HG02938 (cell line): Measurements from ENCODE around the gene COQ4.
"Not testable (repeated sequence)": the region's sequence is repeated elsewhere in the genome, so short reads cannot be mapped to it uniquely, and the experiment has no call there.

Experiments used
- ATAC-seq: cut with Tn5 transposase; IDR thresholded peaks from one replicate; pipeline ENCODE4 v1.9.1; 2021; ENCODE audit warnings: mild to moderate bottlenecking, moderate library complexity; ENCODE audit not compliant: unreplicated experiment

Gene COQ4

GRCh38 chr9:128298535-128299482 is 23.8 kb upstream of the COQ4 start:
- ATAC-seq: no peak

GRCh38 chr9:128304136-128304970 is 18.3 kb upstream of the COQ4 start:
- ATAC-seq: no peak

GRCh38 chr9:128304971-128305288 is 17.7 kb upstream of the COQ4 start:
- ATAC-seq: no peak

GRCh38 chr9:128309551-128309950 is 13.1 kb upstream of the COQ4 start:
- ATAC-seq: no peak

GRCh38 chr9:128310461-128310860 is 12.2 kb upstream of the COQ4 start:
- ATAC-seq: no peak

- ATAC-seq: no peak
Measured at GRCh38 chr9:128314697-128315096, 7.9 kb upstream of the COQ4 start.

GRCh38 chr9:128316421-128316820 is 6.2 kb upstream of the COQ4 start:
- no peak for ATAC-seq

- ATAC-seq: no peak
Measured at GRCh38 chr9:128317629-128318028, 5.0 kb upstream of the COQ4 start.

GRCh38 chr9:128321343-128321742 is 1.3 kb upstream of the COQ4 start:
- no peak for ATAC-seq

- peak; percentile 10 for ATAC-seq
Measured at GRCh38 chr9:128321879-128322403, 698 bp upstream of the COQ4 start.

GRCh38 chr9:128323212-128323730 is 632 bp downstream of the COQ4 start:
- no peak for ATAC-seq

- no peak for ATAC-seq
Measured at GRCh38 chr9:128323791-128324190, 1.2 kb downstream of the COQ4 start.

- no peak for ATAC-seq
Measured at GRCh38 chr9:128324401-128324800, 1.8 kb downstream of the COQ4 start.

GRCh38 chr9:128325629-128326028 is 3.0 kb downstream of the COQ4 start:
- ATAC-seq: no peak

- no peak for ATAC-seq
Measured at GRCh38 chr9:128333451-128333869, 10.8 kb downstream of the COQ4 start.

- ATAC-seq: no peak
Measured at GRCh38 chr9:128335161-128335560, 12.5 kb downstream of the COQ4 start.

GRCh38 chr9:128335914-128336313 is 13.3 kb downstream of the COQ4 start:
- ATAC-seq: no peak

- ATAC-seq: no peak
Measured at GRCh38 chr9:128337936-128338335, 15.3 kb downstream of the COQ4 start.

- not testable (repeated sequence) for ATAC-seq
Measured at GRCh38 chr9:128338852-128339614, 16.4 kb downstream of the COQ4 start.

- ATAC-seq: peak; percentile 67
Measured at GRCh38 chr9:128339761-128340690, 17.4 kb downstream of the COQ4 start, which contains the start of gene SLC27A4. SLC27A4 (plus strand) TSS chr9:128340527; CDS start chr9:128343133, 2,606 bp downstream.
